HuH-7.5 (cell line): ENCODE measurements around the gene MAP6.

Experiments
- DNase-seq: peaks from one replicate; pipeline ENCODE4 v3.0.0; 2011; ENCODE audit warnings: low spot score

The MAP6 gene

DNA sequence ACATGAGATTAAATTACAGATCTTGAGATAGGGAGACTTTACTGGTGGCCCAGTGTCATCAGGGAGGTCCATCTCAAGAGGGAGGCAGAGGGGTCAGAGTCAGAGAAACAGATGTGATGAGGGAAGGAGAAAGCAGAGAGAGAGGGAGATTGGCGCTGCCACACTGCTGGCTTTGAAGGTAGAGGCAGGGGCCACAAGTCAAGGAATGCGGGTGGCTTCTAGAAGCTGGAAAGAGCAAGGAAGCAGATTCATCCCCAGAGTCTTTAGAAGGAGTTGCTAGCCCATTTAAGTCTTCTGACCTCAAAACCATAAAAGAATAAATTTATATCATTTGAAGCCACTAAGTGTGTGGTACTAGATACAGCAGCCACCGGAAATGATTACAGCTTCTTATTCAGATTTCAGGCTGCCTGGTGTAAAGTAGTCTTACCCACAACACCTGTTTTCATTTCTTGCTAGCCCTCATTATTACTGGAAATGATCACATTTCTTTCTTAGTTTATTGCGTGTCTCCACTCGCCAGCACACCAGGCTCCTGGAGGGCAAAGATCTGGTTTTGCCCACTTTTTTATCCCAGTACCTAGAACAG lies 119.4 kb downstream of the MAP6 start:
- no peak for DNase-seq

DNA sequence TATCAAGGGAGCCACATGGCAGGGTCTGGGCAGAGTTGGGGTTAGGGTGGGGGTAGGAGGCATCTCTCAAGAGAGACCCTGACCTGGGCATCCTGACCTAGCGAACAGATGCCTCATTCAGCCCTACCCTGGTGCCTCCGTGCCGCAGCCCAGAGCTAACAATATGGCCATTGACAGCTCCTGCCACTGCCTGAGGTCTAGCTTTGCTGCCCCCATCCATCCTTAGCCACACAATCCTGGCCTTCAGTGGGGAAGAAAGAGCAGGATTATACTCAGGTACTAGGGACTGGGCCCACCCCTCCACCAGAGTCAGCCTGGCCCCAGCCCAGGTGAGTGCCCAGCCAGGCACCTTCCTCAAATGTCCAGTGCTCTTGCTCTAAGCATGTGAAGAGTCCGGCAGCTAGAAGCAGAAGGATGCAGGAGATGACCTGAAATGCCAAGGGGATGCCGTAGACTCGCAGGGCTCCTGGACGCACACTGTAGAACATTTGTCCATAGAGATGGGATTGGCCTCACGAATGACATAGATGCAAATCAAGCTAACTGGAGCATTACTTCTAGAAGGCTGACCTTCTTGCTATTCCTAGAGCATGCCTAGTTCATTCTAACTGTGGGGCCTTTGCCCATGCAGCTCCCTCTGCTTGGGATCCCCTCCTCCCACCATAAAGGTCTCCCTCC lies 120.1 kb downstream of the MAP6 start:
- DNase-seq = no peak

DNA sequence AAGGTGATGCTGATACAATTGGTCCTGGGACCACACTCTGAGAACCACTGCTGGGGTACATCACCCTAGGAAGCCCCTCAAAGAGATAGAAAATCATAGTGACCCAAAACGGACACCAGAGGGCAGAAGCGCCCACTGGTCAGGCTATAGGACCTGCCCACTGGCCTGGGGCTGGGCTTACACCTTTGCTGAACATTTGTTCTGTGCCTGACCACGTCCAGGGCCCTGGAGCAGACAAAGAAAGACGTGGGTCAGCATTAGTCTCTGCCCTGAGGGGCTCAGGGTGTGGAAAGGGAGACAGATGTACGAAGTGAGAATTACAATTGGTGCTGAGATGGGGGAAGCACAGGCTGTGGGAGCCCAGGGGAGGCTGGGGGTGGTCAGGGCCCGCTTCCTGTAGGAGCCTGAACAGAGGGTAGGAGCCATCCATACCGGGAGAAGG lies 121.2 kb downstream of the MAP6 start:
- peak; percentile 81 for DNase-seq

DNA sequence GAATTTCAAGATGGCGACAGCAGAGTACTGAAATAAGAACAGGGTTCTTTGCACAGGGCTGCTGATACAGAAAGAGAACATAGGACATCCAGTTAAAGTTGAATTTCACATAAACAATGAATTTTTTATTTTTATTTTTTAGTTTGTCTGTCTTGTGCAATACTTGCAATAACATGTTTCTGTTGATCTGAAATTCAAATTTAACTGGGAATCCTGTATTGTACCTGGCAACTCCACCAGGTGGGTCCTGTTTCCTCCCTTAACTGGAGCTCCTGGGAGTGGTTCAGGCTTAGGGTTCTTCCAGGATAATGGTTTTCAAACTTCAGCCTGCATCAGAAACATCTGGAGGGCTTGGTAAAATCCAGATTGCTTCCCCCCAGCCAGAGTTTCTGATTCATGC lies 121.7 kb downstream of the MAP6 start:
- no peak for DNase-seq

DNA sequence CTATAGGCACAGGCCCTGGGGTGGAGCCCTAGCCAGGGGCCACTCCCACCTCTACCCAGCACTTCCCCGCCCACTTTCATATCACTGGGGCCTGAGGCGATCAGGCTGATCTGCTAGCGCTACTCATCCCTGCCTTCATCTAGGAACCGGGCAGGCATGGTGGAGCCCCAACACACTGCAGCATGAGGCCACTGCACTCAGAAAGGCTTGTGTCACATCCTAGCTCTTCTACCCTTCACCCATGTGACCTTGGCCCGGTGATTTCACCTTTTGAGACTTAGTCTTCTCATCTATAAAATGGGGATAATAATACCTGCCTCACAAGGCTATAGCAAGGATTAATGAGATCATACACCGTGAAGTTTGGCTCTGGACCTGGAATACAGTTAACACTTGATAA lies 125.0 kb downstream of the MAP6 start:
- no peak for DNase-seq

DNA sequence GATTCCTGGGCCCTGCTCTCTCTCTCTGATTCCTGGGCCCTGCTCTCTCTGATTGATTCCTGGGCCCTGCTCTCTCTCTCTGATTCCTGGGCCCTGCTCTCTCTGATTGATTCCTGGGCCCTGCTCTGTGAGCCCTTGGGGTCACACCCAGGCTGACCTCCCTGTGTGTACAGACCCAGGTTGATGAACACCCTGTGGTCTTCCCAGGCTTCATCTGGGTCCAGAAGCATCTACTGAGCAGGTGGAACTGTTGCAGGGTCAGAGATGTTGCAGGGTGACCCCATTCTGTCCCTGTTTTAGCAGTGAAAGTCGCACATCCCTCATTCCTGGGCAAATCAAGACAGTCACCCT lies 126.8 kb downstream of the MAP6 start:
- no peak for DNase-seq

DNA sequence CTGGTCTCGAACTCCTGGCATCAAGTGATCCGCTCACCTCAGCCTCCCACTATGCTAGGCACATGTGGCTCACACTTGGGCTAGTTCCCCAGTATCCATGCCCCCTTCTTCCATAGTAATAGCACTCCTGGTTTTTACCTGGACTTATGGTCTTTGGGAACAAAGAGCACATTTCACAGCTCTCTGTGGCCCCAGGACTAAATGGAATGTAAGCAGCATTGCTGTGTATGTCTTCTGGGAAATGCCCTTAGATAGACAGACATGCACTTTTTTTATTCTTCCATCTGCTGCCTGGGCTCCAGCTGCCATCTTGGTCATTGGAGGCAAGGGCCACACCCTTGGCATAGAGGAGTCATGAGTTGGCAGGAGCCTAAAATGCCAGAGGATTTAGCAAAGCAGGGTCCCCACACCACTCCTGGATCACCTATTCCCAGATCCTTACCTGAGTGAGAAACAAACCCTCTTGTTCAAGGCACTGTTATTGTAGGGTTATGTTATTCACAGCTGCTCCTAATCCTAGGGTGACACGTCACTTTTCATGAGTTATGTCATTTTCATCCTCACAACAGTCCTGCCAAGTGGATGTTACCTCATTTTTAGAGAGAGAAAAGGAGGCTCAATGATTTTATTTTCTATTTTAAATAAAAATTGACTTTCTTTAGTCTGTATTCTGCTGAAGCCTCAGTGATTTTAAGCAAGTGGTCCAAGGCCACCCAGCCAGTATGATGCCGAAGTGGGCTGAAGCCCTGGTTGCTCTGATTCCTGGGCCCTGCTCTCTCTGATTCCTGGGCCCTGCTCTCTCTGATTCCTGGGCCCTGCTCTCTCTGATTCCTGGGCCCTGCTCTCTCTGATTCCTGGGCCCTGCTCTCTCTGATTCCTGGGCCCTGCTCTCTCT lies 127.4 kb downstream of the MAP6 start:
- DNase-seq = no peak

DNA sequence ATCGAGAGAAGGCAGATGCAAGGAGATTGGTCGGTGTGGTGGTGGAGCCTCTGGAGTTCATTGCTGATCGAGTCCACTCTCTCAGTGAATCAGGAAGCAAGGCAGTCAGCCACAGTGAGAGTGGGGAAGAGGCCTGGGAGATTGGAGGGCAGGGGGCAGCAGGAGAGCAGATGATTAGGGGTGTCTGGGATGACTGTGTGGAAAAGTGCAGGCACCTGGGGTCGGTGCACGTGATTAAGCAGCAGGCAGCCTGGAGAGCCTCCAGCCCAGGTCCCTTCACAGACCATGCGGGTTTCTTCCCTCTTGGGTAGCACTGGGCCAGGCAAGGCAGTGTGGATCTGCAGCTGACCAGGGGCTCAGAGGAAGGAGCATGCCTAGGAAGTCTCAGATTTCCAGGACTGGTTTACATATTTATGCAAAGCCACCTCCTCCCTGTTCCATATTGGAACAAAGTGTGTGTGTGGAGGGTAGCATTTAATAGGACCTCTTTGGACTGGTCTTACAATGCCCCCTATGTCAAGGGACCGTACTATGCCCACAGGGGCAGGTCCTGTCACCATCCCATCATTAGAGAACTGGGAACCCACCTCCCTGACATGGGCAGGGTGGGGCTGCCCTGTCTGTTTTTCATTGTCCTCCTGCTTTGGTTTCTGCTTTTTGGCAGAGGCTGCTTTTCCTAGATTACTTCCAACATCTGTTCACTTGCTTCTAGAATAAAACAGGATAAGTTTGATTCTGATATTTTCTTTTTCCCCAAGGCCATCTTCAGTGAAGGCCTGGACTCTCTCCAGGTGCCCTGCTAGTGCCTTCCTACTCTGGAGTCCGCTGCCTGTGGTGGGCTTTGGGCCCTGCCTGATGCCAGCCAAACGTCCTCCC lies 129.1 kb downstream of the MAP6 start:
- no peak for DNase-seq

DNA sequence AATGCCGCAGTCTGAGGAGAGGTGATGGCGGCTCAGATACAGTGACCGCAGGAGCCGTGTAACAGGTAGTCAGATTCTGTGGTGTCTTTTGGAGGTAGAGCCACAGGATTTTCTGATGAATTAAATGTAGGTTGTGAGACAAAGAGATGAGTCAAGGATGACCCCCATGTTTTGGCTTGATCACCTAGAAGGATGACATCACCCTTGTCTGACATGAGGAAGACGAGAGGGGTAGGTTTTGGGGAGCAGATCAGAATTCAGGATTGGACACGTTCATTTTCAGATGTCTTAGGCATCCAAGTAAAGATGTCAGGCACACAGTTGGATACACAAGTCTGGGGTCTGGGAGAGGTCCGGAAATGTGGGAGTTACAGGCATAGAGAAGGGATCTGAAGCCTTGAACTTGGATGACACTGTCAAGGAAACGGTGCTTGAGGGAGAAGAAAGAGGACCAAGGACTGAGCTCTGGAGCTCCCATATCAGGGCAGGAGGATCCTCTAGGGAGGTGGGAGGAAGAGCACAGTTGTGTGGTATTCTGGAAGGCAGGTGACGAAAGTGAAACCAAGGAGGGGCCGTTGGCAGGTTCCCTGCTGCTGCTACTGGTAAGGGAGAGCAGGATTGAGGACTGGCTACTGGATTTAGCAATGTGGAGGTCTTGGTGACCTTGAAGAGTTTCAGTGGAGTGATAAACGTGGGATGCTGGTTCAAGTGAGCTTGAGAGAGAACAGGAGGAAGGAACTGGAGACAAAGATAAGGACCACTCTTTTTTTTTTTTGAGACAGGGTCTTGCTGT lies 130.5 kb downstream of the MAP6 start:
- DNase-seq = no peak

DNA sequence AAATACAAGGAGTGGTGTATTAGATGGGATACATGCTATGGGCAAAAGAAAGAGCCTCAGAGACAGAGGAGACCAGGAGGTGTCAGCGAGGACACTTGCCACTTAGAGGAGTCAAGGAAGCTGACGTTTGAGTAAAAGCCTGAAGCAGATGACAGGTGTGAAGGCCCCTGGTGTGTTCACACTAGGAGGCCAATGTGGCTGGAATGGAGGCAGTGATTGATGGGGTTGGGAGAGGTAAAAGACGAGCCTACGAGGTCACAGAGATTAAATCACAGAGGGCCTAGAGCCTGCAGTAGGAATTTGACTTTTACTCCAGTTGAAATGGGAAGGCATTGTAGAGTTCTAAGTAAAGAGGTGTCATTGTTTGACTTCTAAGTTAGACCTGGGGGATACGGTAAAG lies 131.1 kb downstream of the MAP6 start:
- DNase-seq = no peak
